ENCODE data around the gene GARIN5B.
"Not testable (repeated sequence)": the region's sequence is repeated elsewhere in the genome, so short reads cannot be mapped to it uniquely, and the experiment has no call there.

The GARIN5B gene
- total RNA-seq: 0 reads per million in 3 experiments

- DNase-seq: no peak
These were observed at the start of gene GARIN5B for GRCh38 chr19:55362990-55363716. TSS of gene GARIN5B (minus strand) at chr19:55363260. CDS start at chr19:55363066, 194 bp downstream.

GRCh38 chr19:55410168-55410567, 47.1 kb upstream of the GARIN5B start:
- DNase-seq: no peak

- DNase-seq: not testable (repeated sequence)
These were observed 46.1 kb upstream of the GARIN5B start for GRCh38 chr19:55409179-55409578.

- DNase-seq: no peak
These were observed 45.4 kb upstream of the GARIN5B start for GRCh38 chr19:55408533-55408872.

- DNase-seq: peak; percentile 98
These were observed 44.9 kb upstream of the GARIN5B start for GRCh38 chr19:55407800-55408532.

- DNase-seq: not testable (repeated sequence)
These were observed 44.4 kb upstream of the GARIN5B start, which contains the start of gene UBE2S for GRCh38 chr19:55407550-55407799. TSS of gene UBE2S (minus strand) at chr19:55407788. CDS start at chr19:55407589, 199 bp downstream.

GRCh38 chr19:55406826-55407549, 43.9 kb upstream of the GARIN5B start:
- no peak for DNase-seq

- DNase-seq: no peak
These were observed 43.2 kb upstream of the GARIN5B start for GRCh38 chr19:55406091-55406825.

GRCh38 chr19:55405638-55406037, 42.6 kb upstream of the GARIN5B start:
- no peak for DNase-seq

- DNase-seq: no peak
These were observed 39.4 kb upstream of the GARIN5B start for GRCh38 chr19:55402509-55402908.

GRCh38 chr19:55401390-55401789, 38.3 kb upstream of the GARIN5B start:
- not testable (repeated sequence) for DNase-seq

GRCh38 chr19:55400281-55401087, 37.4 kb upstream of the GARIN5B start:
- DNase-seq: no peak

GRCh38 chr19:55398200-55398925, 35.3 kb upstream of the GARIN5B start:
- no peak for DNase-seq

- no peak for DNase-seq
These were observed 30.0 kb upstream of the GARIN5B start for GRCh38 chr19:55392820-55393761.

GRCh38 chr19:55391702-55392615, 28.9 kb upstream of the GARIN5B start:
- no peak for DNase-seq

- DNase-seq: no peak
These were observed 28.2 kb upstream of the GARIN5B start for GRCh38 chr19:55391191-55391670.

GRCh38 chr19:55390461-55390880, 27.4 kb upstream of the GARIN5B start:
- no peak for DNase-seq

- DNase-seq: no peak
These were observed 26.6 kb upstream of the GARIN5B start for GRCh38 chr19:55389386-55390317.
